ENCODE measurements around the gene CRY2. TPM values are rescaled to one million over a fixed set of nuclear protein-coding genes. Genes with fewer than 3 reads are reported as not detected.

Gene CRY2
- total RNA-seq, 2 experiments from 2014 or later = 248 TPM

DNA sequence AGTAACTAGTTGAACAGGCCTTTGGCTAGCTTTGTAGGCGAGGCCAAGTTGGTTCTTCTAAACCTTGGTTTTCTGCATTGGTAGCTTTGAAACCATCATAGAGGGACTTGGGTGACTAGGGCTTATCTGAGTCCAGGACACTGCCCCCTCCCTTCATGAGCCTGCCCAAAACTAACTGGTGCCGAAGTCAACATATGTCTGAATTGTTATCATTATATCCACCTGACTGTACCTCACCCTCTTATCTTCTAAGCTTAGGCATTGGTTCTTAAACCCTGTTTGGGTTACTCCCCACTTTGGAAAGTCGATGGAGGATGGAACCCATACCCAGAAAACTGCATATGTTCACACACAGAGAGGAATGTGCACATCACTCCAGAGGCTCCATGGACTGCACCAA, 30.6 kb downstream of the CRY2 start:
- H3K9me3 ChIP-seq (ENCODE audit: control insufficient read depth in 1 of 2, insufficient read depth in 1 of 2, low read length in 2 of 2) = no peaks in the 10 kb centered on the region
- H3K4me1 ChIP-seq (ENCODE audit: insufficient read depth, low read length) = no peaks in the 10 kb centered on the region
- Mint-ChIP-seq H3K9me3 (no peaks in the 10 kb centered on the region), H3K27me3 (no peaks in the 10 kb centered on the region), H3K4me1 (ENCODE audit: low read depth) (no peaks in the 10 kb centered on the region), H3K4me3 (no peak overlapping the region), H3K36me3 (ENCODE audit: low read depth) (peaks cover 90% of the 10 kb centered on the region), H3K27ac (no peak overlapping the region)
- ChIA-PET POLR2A (no interaction called here), CTCF (no interaction called here)
- H3K4me3 ChIP-seq (ENCODE audit: low read length) = no peak overlapping the region
- no peak for TF ChIP-seq CTCF (IDR thresholded peaks at IDR 0.05)
- H3K36me3 ChIP-seq (ENCODE audit: insufficient read depth, low read length) = peaks cover 73% of the 10 kb centered on the region
- intact Hi-C loops (cut with DNase I, micrococcal nuclease) = loop anchor here (10.0 kb wide), 1 partner anchor 127 kb away; no protein-coding TSS in a partner anchor
- DNase-seq (no peak), ATAC-seq (ENCODE audit: poor library complexity) (no peak)
- H3K27ac ChIP-seq (ENCODE audit: low read depth in 1 of 2, low read length in 2 of 2) = no peak overlapping the region
- H3K27me3 ChIP-seq (ENCODE audit: control insufficient read depth in 1 of 2, insufficient read depth in 2 of 2, low read length in 2 of 2) = no peaks in the 10 kb centered on the region

DNA sequence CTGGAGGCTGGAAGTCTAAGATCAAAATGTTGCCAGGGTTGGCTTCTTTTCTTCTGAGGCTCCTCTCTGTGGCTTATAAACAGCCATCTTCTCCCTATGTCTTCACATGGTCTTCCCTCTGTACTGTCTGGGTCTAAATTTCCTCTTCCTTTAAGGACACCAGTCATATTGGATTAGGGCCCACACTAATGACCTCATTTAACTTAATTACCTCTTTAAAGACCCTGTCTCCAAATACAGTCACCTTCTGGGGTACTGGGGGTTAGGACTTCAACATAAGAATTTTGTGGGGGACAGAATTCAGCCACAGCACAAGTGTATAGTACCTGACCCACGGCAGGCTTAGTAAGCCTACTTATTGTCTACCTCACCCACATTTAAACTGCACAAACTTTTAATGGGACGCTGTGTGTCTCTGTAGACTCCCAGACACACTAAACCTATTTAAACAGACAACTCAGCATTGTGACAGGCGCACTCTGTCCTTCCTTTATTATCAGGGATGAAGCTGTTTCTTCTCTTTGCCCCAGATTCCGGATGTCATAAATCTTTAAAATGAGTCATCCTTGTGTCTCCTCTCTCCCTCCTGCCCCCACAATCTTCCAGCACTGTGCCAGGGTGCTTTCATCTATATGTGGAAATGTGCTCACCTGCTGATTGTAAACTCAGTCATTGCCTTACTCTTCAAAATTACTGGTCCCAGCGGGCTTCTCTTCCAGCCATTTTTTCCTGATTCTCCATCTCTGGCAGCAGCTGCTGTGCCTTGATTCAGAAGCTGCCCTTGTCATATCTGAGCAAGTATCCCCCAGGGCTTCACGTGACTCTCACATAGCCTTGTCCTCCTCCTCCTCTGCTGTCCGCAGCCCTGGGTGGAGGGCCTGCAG, 32.8 kb downstream of the CRY2 start:
- H3K27me3 Mint-ChIP-seq = no peaks in the 10 kb centered on the region
- ATAC-seq (ENCODE audit: poor library complexity) (no peak), DNase-seq (no peak)
- no peak overlapping the region for H3K27ac ChIP-seq (ENCODE audit: low read depth in 1 of 2, low read length in 2 of 2)
- no peak overlapping the region for H3K4me3 ChIP-seq (ENCODE audit: low read length)
- peaks cover 8% of the 10 kb centered on the region for H3K4me1 Mint-ChIP-seq (ENCODE audit: low read depth)
- H3K36me3 ChIP-seq (ENCODE audit: insufficient read depth, low read length) = peaks cover 54% of the 10 kb centered on the region
- intact Hi-C loops (cut with DNase I, micrococcal nuclease) = loop anchor here (10.0 kb wide), 1 partner anchor 125 kb away; no protein-coding TSS in a partner anchor
- ChIA-PET POLR2A (no interaction called here), CTCF (no interaction called here)
- peaks cover 82% of the 10 kb centered on the region for H3K36me3 Mint-ChIP-seq (ENCODE audit: low read depth)
- H3K27ac Mint-ChIP-seq = no peak overlapping the region
- no peaks in the 10 kb centered on the region for H3K9me3 Mint-ChIP-seq
- peaks cover 3% of the 10 kb centered on the region for H3K4me1 ChIP-seq (ENCODE audit: insufficient read depth, low read length)
- no peaks in the 10 kb centered on the region for H3K9me3 ChIP-seq (ENCODE audit: control insufficient read depth in 1 of 2, insufficient read depth in 1 of 2, low read length in 2 of 2)
- TF ChIP-seq CTCF (IDR thresholded peaks at IDR 0.05) = no peak
- H3K27me3 ChIP-seq (ENCODE audit: control insufficient read depth in 1 of 2, insufficient read depth in 2 of 2, low read length in 2 of 2) = no peaks in the 10 kb centered on the region
- no peak overlapping the region for H3K4me3 Mint-ChIP-seq

- intact Hi-C loops (cut with DNase I, micrococcal nuclease) = no loop called here
- Mint-ChIP-seq H3K4me1 (ENCODE audit: low read depth) (peaks cover 11% of the 10 kb centered on the region), H3K4me3 (peak overlapping the region; percentile 58), H3K9me3 (no peaks in the 10 kb centered on the region), H3K36me3 (ENCODE audit: low read depth) (peaks cover 76% of the 10 kb centered on the region), H3K27me3 (no peaks in the 10 kb centered on the region), H3K27ac (no peak overlapping the region)
- H3K27ac ChIP-seq (ENCODE audit: low read depth in 1 of 2, low read length in 2 of 2) = no peak overlapping the region
- ATAC-seq (ENCODE audit: poor library complexity) = no peak
- peaks cover 46% of the 10 kb centered on the region for H3K36me3 ChIP-seq (ENCODE audit: insufficient read depth, low read length)
- H3K4me3 ChIP-seq (ENCODE audit: low read length) = no peak overlapping the region
- no peak for DNase-seq
- H3K4me1 ChIP-seq (ENCODE audit: insufficient read depth, low read length) = peaks cover 10% of the 10 kb centered on the region
- ChIA-PET POLR2A (no interaction called here), CTCF (no interaction called here)
- peaks cover 0 to 3% of the 10 kb centered on the region in 2 experiments for H3K9me3 ChIP-seq (ENCODE audit: control insufficient read depth in 1 of 2, insufficient read depth in 1 of 2, low read length in 2 of 2)
- TF ChIP-seq CTCF (IDR thresholded peaks at IDR 0.05) = no peak
- no peaks in the 10 kb centered on the region for H3K27me3 ChIP-seq (ENCODE audit: control insufficient read depth in 1 of 2, insufficient read depth in 2 of 2, low read length in 2 of 2)
Measured at GRCh38 chr11:45880772-45881570, 33.7 kb downstream of the CRY2 start.

All from CD4-positive, alpha-beta T cell (primary cell).